Prostate gland (tissue), 2 donors: ENCODE results near the gene TRABD. TPM values are rescaled to one million over a fixed set of nuclear protein-coding genes. Genes with fewer than 3 reads are reported as not detected.
"Not testable (repeated sequence)": the region's sequence is repeated elsewhere in the genome, so short reads cannot be mapped to it uniquely, and the experiment has no call there.

Source experiments
- DNase-seq: peaks from one replicate; pipeline ENCODE4 v3.0.0-alpha.2; 2019; ENCODE audit warnings: low spot score
- H3K27ac ChIP-seq, 2 donors: fragments of 200-600 bp; sonication (generic); 2 replicates each; pipeline ENCODE4 v1.5.1; 2017 to 2019
- H3K27me3 ChIP-seq: fragments of 200-600 bp; sonication (generic); replicated peaks from 2 replicates; pipeline ENCODE4 v1.5.1; 2019; ENCODE audit not compliant: insufficient read depth
- H3K36me3 ChIP-seq, 2 donors: fragments of 200-600 bp; sonication (generic); 1 replicate in 1 of 2; 2 replicates in 1 of 2; pipeline versions ENCODE4 v1.5.1 to v1.8.1; 2017 to 2019
- H3K4me1 ChIP-seq: fragments of 200-600 bp; sonication (generic); replicated peaks from 2 replicates; pipeline ENCODE4 v1.5.1; 2019
- H3K4me3 ChIP-seq, 2 donors: fragments of 200-600 bp; sonication (generic); 2 replicates each; pipeline ENCODE4 v1.5.1; 2017 to 2019
- H3K9me3 ChIP-seq: fragments of 200-600 bp; sonication (generic); 2 replicates; pipeline ENCODE4 v1.5.1; 2017
- CTCF ChIP-seq, 4 experiments: fragments of 200-600 bp in 2 of 4; fragments of 450-650 bp in 2 of 4; sonication (generic) in 2 of 4; IDR thresholded peaks; 1 replicate in 3 of 4; 2 replicates in 1 of 4; pipeline ENCODE4 v1.5.1; 2016 to 2019; ENCODE audit warnings: antibody characterized with exemption in 4 of 4, mild to moderate bottlenecking in 2 of 4, moderate library complexity in 2 of 4
- POLR2A ChIP-seq: fragments of 450-650 bp; IDR thresholded peaks from one replicate; pipeline ENCODE4 v1.6.1; 2016; ENCODE audit warnings: antibody characterized with exemption, mild to moderate bottlenecking
- POLR2AphosphoS5 ChIP-seq: sonication (generic); formaldehyde crosslinking; IDR thresholded peaks from one replicate; pipeline ENCODE4 v1.6.1; 2017; ENCODE audit warnings: antibody characterized with exemption
- WGBS: methylation state at CpG from one replicate; pipeline ENCODE4 v1.1.5; 2018; 5-methylcytosine and 5-hydroxymethylcytosine counted together
- intact Hi-C: fragments of 100-400 bp; cut with DNase I; formaldehyde crosslinking; loops from one replicate; pipeline ENCODE4 v1.14.2; 2022
- total RNA-seq, 2 donors: library from RNA; depleted of rRNA; stranded (reverse); fragments of >200 nt; gene quantifications; one replicate each; pipeline ENCODE4 v1.1.0, GENCODE V29; 2016

TRABD gene
- total RNA-seq, 2 donors from 2014 or later, result 39.1 to 43.1 TPM

- WGBS, result 93% methylated on average over 27 of the region's 28 CpGs
- no peaks in the 10 kb centered on the region for H3K4me1 ChIP-seq
- H3K9me3 ChIP-seq, result no peaks in the 10 kb centered on the region
- intact Hi-C loops, result no loop called here
- TF ChIP-seq CTCF (IDR thresholded peaks at IDR 0.05) (no peak), POLR2AphosphoS5 (no peak), POLR2A (no peak)
- no peaks in the 10 kb centered on the region for H3K27me3 ChIP-seq
- no peak overlapping the region for H3K4me3 ChIP-seq
- H3K36me3 ChIP-seq, result no peaks in the 10 kb centered on the region
- H3K27ac ChIP-seq, result no peak overlapping the region
- no peak for DNase-seq
These were observed 20.1 kb upstream of the TRABD start for GRCh38 chr22:50165436-50166123.

DNA sequence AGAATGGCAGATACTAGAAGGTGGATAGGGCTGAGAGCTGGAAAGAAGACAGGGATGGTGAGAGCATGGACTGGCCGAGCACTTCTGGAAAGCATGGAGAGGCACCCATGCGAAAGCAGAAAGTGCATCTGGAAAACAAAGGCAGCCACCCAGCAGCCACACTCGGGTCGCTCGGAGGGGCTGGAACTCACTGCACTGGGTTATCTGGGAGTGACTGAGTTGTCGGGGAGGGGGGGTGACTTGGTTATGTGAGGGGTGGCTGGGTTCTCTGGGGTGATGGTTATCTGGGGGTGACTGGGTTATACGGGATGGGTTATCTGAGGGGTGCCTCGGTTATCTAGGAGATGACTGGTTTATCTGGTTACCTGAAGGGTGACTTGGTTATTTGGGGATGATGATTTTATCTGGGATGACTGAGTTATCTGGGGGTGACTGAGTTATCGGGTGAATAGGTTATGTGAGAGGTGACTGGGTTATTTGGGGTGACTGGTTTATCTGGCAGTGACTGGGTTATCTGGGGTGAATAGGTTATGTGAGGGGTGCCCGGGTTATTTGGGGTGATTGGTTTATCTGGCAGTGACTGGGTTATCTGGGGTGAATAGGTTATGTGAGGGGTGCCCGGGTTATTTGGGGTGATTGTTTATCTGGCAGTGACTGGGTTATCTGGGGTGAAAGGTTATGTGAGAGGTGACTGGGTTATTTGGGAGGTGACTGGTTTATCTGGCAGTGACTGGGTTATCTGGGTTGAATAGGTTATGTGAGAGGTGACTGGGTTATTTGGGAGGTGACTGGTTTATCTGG, 17.8 kb upstream of the TRABD start:
- 65% methylated on average over 11 of the region's 11 CpGs for WGBS
- no peak for DNase-seq

GRCh38 chr22:50168490-50169180, 17.1 kb upstream of the TRABD start:
- H3K4me1 ChIP-seq, DNase-seq, H3K36me3 ChIP-seq, H3K4me3 ChIP-seq, intact Hi-C loops, H3K9me3 ChIP-seq, H3K27ac ChIP-seq, H3K27me3 ChIP-seq: not testable (repeated sequence)
- 80% methylated on average over 5 of the region's 5 CpGs for WGBS

More for the DNA sequence above, 17.8 kb upstream of the TRABD start:
- TF ChIP-seq POLR2AphosphoS5 (no peak), POLR2A (no peak)
- Histone ChIP-seq H3K27ac (no peak overlapping the region), H3K27me3 (no peaks in the 10 kb centered on the region), H3K9me3 (no peaks in the 10 kb centered on the region), H3K36me3 (no peaks in the 10 kb centered on the region), H3K4me3 (no peak overlapping the region), H3K4me1 (no peaks in the 10 kb centered on the region)
- intact Hi-C loops, result no loop called here

DNA sequence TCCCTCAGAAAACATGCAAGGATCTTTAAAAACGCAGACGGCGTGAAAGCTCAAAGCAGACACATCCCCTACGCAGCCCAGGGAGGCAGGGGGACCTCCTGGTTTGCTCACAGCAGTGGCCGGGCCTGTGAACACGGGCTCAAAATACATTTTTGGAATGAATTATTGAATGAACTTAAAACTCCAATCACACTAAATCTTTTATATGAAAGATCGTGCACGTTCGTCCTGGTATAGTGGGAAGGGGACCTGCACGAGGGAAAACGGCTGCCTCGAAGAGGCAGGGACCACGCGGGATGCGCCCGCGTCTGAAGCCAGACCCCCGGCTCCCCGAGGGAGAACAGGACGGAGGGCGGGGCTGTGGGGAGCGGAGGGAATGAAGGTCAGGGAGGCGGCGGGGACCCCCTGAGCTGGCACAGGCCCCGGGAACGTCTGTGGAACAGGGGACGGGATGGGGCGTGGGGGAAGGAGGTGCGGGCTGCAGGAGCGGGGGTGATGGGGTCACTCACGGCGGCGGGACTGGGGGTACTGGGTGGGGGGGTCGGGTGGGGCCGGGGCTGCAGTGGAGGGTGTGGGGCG, 16.4 kb upstream of the TRABD start:
- no peaks in the 10 kb centered on the region for H3K4me1 ChIP-seq
- H3K9me3 ChIP-seq, result no peaks in the 10 kb centered on the region
- no peaks in the 10 kb centered on the region for H3K27me3 ChIP-seq
- no peak overlapping the region for H3K27ac ChIP-seq
- intact Hi-C loops, result no loop called here
- DNase-seq, result no peak
- H3K4me3 ChIP-seq, result peak overlapping the region; percentile 46 to 55
- WGBS, result 14% methylated on average over 28 of the region's 36 CpGs
- TF ChIP-seq POLR2AphosphoS5, result no peak
- TF ChIP-seq CTCF (IDR thresholded peaks at IDR 0.05), result no peak
- no peak for TF ChIP-seq POLR2A
- H3K36me3 ChIP-seq, result no peaks in the 10 kb centered on the region

DNA sequence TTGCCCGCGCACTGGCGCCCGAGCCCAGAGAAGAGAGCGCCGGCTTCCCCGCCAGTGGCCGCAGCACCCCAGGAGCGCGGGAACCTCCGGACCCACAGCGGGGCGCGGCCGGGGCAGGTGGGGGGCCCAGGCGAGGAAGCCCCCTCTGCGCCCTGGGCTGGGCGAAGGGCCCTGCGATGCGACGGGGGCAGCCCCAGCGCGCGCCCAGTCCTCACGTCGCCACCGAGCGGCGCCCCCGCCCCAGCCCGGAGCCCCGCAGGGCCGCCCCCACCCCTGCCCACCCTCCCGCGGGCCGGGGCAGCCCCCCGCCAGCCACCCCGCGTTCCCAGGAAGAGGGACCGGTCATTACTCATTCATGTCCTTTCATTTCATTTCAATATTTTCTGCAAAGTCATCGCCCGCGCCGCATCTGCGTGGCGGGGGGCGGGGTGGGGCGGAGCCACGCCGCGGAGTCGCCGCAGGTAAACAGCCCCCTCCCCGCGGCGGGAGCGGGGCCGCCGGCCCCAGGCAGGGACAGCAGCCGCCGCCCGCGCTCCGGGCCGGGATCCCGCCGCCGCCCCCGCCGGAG, 15.9 kb upstream of the TRABD start:
- Histone ChIP-seq H3K36me3 (no peaks in the 10 kb centered on the region), H3K4me3 (peak overlapping the region; percentile 46 to 55), H3K9me3 (no peaks in the 10 kb centered on the region), H3K27me3 (no peaks in the 10 kb centered on the region), H3K4me1 (no peaks in the 10 kb centered on the region), H3K27ac (no peak overlapping the region)
- no peak for TF ChIP-seq POLR2AphosphoS5
- 3% methylated on average over 27 of the region's 70 CpGs for WGBS
- intact Hi-C loops, result no loop called here
- no peak for DNase-seq
